GM12865 (cell line): ENCODE data around the gene GRIFIN.

ENCODE experiments used
- DNase-seq: peaks from one replicate; pipeline ENCODE4 v3.0.0; 2010; ENCODE audit warnings: low read depth
- H3K4me3 ChIP-seq: 2 replicates; pipeline ENCODE4 v1.5.1; 2011; ENCODE audit warnings: mild to moderate bottlenecking, low read depth, low read length, control low read depth
- CTCF ChIP-seq: IDR thresholded peaks from 2 replicates; pipeline ENCODE4 v1.5.1; 2011; ENCODE audit warnings: low read length, control low read depth, low read depth, inconsistent platforms; ENCODE audit not compliant: insufficient read depth; ENCODE audit errors: missing control alignments

The GRIFIN gene

GRCh38 chr7:2445898-2446555, 30.2 kb downstream of the GRIFIN start:
- no peak overlapping the region for H3K4me3 ChIP-seq
- DNase-seq = no peak
- TF ChIP-seq CTCF = no peak

- no peak for DNase-seq
- no peak for TF ChIP-seq CTCF
- no peak overlapping the region for H3K4me3 ChIP-seq
Observed at GRCh38 chr7:2445047-2445446, 31.2 kb downstream of the GRIFIN start.

GRCh38 chr7:2444476-2444875, 31.7 kb downstream of the GRIFIN start:
- TF ChIP-seq CTCF = no peak
- H3K4me3 ChIP-seq = no peak overlapping the region
- no peak for DNase-seq

- no peak for DNase-seq
- TF ChIP-seq CTCF = no peak
- H3K4me3 ChIP-seq = no peak overlapping the region
Observed at GRCh38 chr7:2443491-2443890, 32.7 kb downstream of the GRIFIN start.

GRCh38 chr7:2441430-2442058, 34.7 kb downstream of the GRIFIN start:
- H3K4me3 ChIP-seq = no peak overlapping the region
- DNase-seq = no peak
- TF ChIP-seq CTCF = no peak

- TF ChIP-seq CTCF = no peak
- no peak for DNase-seq
- no peak overlapping the region for H3K4me3 ChIP-seq
Observed at GRCh38 chr7:2440608-2441245, 35.5 kb downstream of the GRIFIN start.
